Activated CD8-positive, alpha-beta memory T cell treated with anti-CD3 and anti-CD28 coated beads for 36 hours (primary cell): Measurements from ENCODE around the gene UGT1A9. TPM values are rescaled to one million over a fixed set of nuclear protein-coding genes. Genes with fewer than 3 reads are reported as not detected.
"Not testable (repeated sequence)": the region's sequence is repeated elsewhere in the genome, so short reads cannot be mapped to it uniquely, and the experiment has no call there.

Experiments
- CTCF ChIA-PET: fragments of 350-600 bp; sonication (Branson Sonifier 250); formaldehyde crosslinking; loops from one replicate; lab custom pipeline; 2021; ENCODE audit warnings: antibody characterized with exemption; lab: Charles Lee
- POLR2A ChIA-PET: fragments of 350-600 bp; sonication (Branson Sonifier 250); formaldehyde crosslinking; loops from one replicate; lab custom pipeline; 2021; ENCODE audit warnings: antibody characterized with exemption; lab: Charles Lee
- total RNA-seq, 2 experiments: library from RNA; stranded (reverse); gene quantifications; one replicate each; pipeline ENCODE4 v1.2.3, GENCODE V29; 2021

UGT1A9 gene
- total RNA-seq, 2 experiments from 2014 or later: not detected

GRCh38 chr2:233706720-233707119 is 35.0 kb downstream of the UGT1A9 start:
- CTCF ChIA-PET: interaction anchor here (0.7 kb wide), 1 partner anchor 24 kb away, joined by 4 read pairs; no protein-coding TSS in a partner anchor

GRCh38 chr2:233707940-233708644 is 36.4 kb downstream of the UGT1A9 start:
- ChIA-PET POLR2A (no interaction called here), CTCF (no interaction called here)

More at GRCh38 chr2:233706720-233707119, 35.0 kb downstream of the UGT1A9 start:
- POLR2A ChIA-PET: interaction anchor here (0.6 kb wide), 1 partner anchor 95 kb away, joined by 3 read pairs; no protein-coding TSS in a partner anchor

GRCh38 chr2:233708942-233709341 is 37.2 kb downstream of the UGT1A9 start:
- ChIA-PET POLR2A (no interaction called here), CTCF (no interaction called here)

GRCh38 chr2:233711312-233712008 is 39.8 kb downstream of the UGT1A9 start:
- ChIA-PET CTCF (interaction anchor here (1.0 to 1.5 kb wide), 3 partner anchors 12 to 27 kb away, joined by 3 to 4 read pairs (median 3); no protein-coding TSS in a partner anchor), POLR2A (no interaction called here)

GRCh38 chr2:233712611-233713261 is 41.0 kb downstream of the UGT1A9 start, which contains the start of gene UGT1A5:
TSS of gene UGT1A5 (plus strand) at chr2:233712907. CDS start at chr2:233712992, 85 bp downstream.
- ChIA-PET POLR2A (no interaction called here), CTCF (no interaction called here)

- CTCF ChIA-PET: no interaction called here
- POLR2A ChIA-PET: no interaction called here
Observed at GRCh38 chr2:233713262-233713615, 41.5 kb downstream of the UGT1A9 start.

- ChIA-PET POLR2A (no interaction called here), CTCF (no interaction called here)
Observed at GRCh38 chr2:233714121-233714520, 42.4 kb downstream of the UGT1A9 start.

- CTCF ChIA-PET: no interaction called here
- POLR2A ChIA-PET: no interaction called here
Observed at GRCh38 chr2:233718552-233718951, 46.9 kb downstream of the UGT1A9 start, which contains the start of gene UGT1A4. TSS of gene UGT1A4 (plus strand) at chr2:233718736. CDS start at chr2:233718821, 85 bp downstream.

GRCh38 chr2:233728723-233729301 is 57.1 kb downstream of the UGT1A9 start, which contains the start of gene UGT1A3:
TSS of gene UGT1A3 (plus strand) at chr2:233729042. CDS start at chr2:233729127, 85 bp downstream.
- ChIA-PET POLR2A (no interaction called here), CTCF (no interaction called here)

- POLR2A ChIA-PET: interaction anchor here (0.6 kb wide), 1 partner anchor 779 kb away, joined by 5 read pairs; no protein-coding TSS in a partner anchor
- CTCF ChIA-PET: not testable (repeated sequence)
Observed at GRCh38 chr2:233736868-233737653, 65.4 kb downstream of the UGT1A9 start.

- POLR2A ChIA-PET: no interaction called here
- CTCF ChIA-PET: no interaction called here
Observed at GRCh38 chr2:233740870-233741269, 69.2 kb downstream of the UGT1A9 start.

- CTCF ChIA-PET: no interaction called here
- POLR2A ChIA-PET: no interaction called here
Observed at GRCh38 chr2:233743464-233744259, 72.0 kb downstream of the UGT1A9 start.

- CTCF ChIA-PET: no interaction called here
- POLR2A ChIA-PET: interaction anchor here (0.6 kb wide), 1 partner anchor 31 kb away, joined by 5 read pairs; no protein-coding TSS in a partner anchor
Observed at GRCh38 chr2:233745073-233745755, 73.5 kb downstream of the UGT1A9 start.

- POLR2A ChIA-PET: interaction anchor here (0.6 kb wide), 1 partner anchor 30 kb away, joined by 5 read pairs; no protein-coding TSS in a partner anchor
- CTCF ChIA-PET: not testable (repeated sequence)
Observed at GRCh38 chr2:233745838-233746237, 74.1 kb downstream of the UGT1A9 start.

- ChIA-PET POLR2A (no interaction called here), CTCF (no interaction called here)
Observed at GRCh38 chr2:233746475-233747282, 75.0 kb downstream of the UGT1A9 start.

- POLR2A ChIA-PET: no interaction called here
- CTCF ChIA-PET: no interaction called here
Observed at GRCh38 chr2:233747283-233747544, 75.5 kb downstream of the UGT1A9 start.

- CTCF ChIA-PET, POLR2A ChIA-PET: not testable (repeated sequence)
Observed at GRCh38 chr2:233750689-233751088, 79.0 kb downstream of the UGT1A9 start.
